Mesenchymal stem cell (in vitro differentiated cells and primary cell): ENCODE data around the gene PEF1.

ENCODE experiments used
- DNase-seq: peaks from one replicate; pipeline ENCODE4 v3.0.0-alpha.2; 2013
- H2AFZ ChIP-seq: one replicate; pipeline ENCODE4 v1.6.1; 2013; ENCODE audit warnings: low read depth, mild to moderate bottlenecking, control low read depth, inconsistent platforms, low read length, moderate library complexity
- H2AK5ac ChIP-seq: 2 replicates; pipeline ENCODE4 v1.6.1; 2013; ENCODE audit warnings: low read length, moderate library complexity, mild to moderate bottlenecking, inconsistent platforms; ENCODE audit not compliant: severe bottlenecking
- H2BK120ac ChIP-seq: one replicate; pipeline ENCODE4 v1.6.1; 2013; ENCODE audit warnings: low read depth, mild to moderate bottlenecking, inconsistent platforms, low read length, moderate library complexity
- H2BK12ac ChIP-seq, 2 experiments: one replicate each; pipeline ENCODE4 v1.6.1; 2013; ENCODE audit warnings: inconsistent platforms in 2 of 2, low read length in 2 of 2, mild to moderate bottlenecking in 2 of 2, moderate library complexity in 2 of 2, control low read depth in 1 of 2
- H2BK15ac ChIP-seq: one replicate; pipeline ENCODE4 v1.6.1; 2013; ENCODE audit warnings: mild to moderate bottlenecking, low read depth, inconsistent platforms; ENCODE audit not compliant: poor library complexity, severe bottlenecking
- H2BK5ac ChIP-seq: 2 replicates; pipeline ENCODE4 v1.6.1; 2013; ENCODE audit warnings: low read depth, mild to moderate bottlenecking, low read length, control low read depth, inconsistent platforms; ENCODE audit not compliant: poor library complexity, severe bottlenecking
- H3K14ac ChIP-seq, 2 experiments: one replicate each; pipeline ENCODE4 v1.6.1; 2013; ENCODE audit warnings: inconsistent platforms in 2 of 2, low read length in 2 of 2, control low read depth in 1 of 2, mild to moderate bottlenecking in 1 of 2, moderate library complexity in 1 of 2
- H3K18ac ChIP-seq, 2 experiments: one replicate each; pipeline ENCODE4 v1.6.1; 2013; ENCODE audit warnings: inconsistent platforms in 2 of 2, low read length in 2 of 2, control low read depth in 1 of 2, low read depth in 1 of 2, mild to moderate bottlenecking in 1 of 2
- H3K23ac ChIP-seq, 2 experiments: one replicate each; pipeline ENCODE4 v1.6.1; 2013; ENCODE audit warnings: inconsistent platforms in 2 of 2, low read length in 2 of 2, mild to moderate bottlenecking in 2 of 2, moderate library complexity in 2 of 2, control low read depth in 1 of 2
- H3K27ac ChIP-seq: 2 replicates; pipeline ENCODE4 v1.5.1; 2013; ENCODE audit warnings: mild to moderate bottlenecking, moderate library complexity, low read length, control low read depth, inconsistent platforms; ENCODE audit not compliant: poor library complexity, severe bottlenecking
- H3K27me3 ChIP-seq, 2 experiments: 2 replicates each; pipeline versions ENCODE4 v1.6.1 to v1.7.0; 2013; ENCODE audit warnings: low read length in 2 of 2, mild to moderate bottlenecking in 2 of 2, moderate library complexity in 2 of 2, control low read depth in 1 of 2, inconsistent platforms in 1 of 2; ENCODE audit not compliant: control insufficient read depth in 1 of 2, insufficient read depth in 1 of 2
- H3K36me3 ChIP-seq, 2 experiments: 2 replicates each; pipeline versions ENCODE4 v1.6.1 to v1.7.0; 2013; ENCODE audit warnings: low read length in 2 of 2, control low read depth in 1 of 2, inconsistent platforms in 1 of 2, low read depth in 1 of 2, mild to moderate bottlenecking in 1 of 2; ENCODE audit not compliant: insufficient read depth in 2 of 2, control insufficient read depth in 1 of 2
- H3K4ac ChIP-seq, 2 experiments: one replicate each; pipeline ENCODE4 v1.6.1; 2013; ENCODE audit warnings: inconsistent platforms in 2 of 2, low read length in 2 of 2, mild to moderate bottlenecking in 2 of 2, moderate library complexity in 2 of 2, control low read depth in 1 of 2, low read depth in 1 of 2
- H3K4me1 ChIP-seq: 2 replicates; pipeline ENCODE4 v1.6.1; 2013; ENCODE audit warnings: low read depth, low read length, control low read depth; ENCODE audit not compliant: control insufficient read depth, insufficient read depth
- H3K4me2 ChIP-seq: 2 replicates; pipeline ENCODE4 v1.6.1; 2013; ENCODE audit warnings: low read length, mild to moderate bottlenecking, inconsistent platforms; ENCODE audit not compliant: poor library complexity, severe bottlenecking
- H3K4me3 ChIP-seq, 2 experiments: 2 replicates each; pipeline versions ENCODE4 v1.5.1 to v1.7.0; 2013; ENCODE audit warnings: low read length in 2 of 2, mild to moderate bottlenecking in 2 of 2, control low read depth in 1 of 2, low read depth in 1 of 2; ENCODE audit not compliant: insufficient read depth in 1 of 2
- H3K79me1 ChIP-seq: replicated peaks from 2 replicates; pipeline ENCODE4 v1.6.1; 2013; ENCODE audit warnings: mild to moderate bottlenecking, control low read depth, low read length, inconsistent platforms; ENCODE audit not compliant: poor library complexity, severe bottlenecking
- H3K9ac ChIP-seq: 2 replicates; pipeline ENCODE4 v1.7.0; 2013; ENCODE audit warnings: mild to moderate bottlenecking, low read length, moderate library complexity
- H3K9me3 ChIP-seq: 2 replicates; pipeline ENCODE4 v1.7.0; 2013; ENCODE audit warnings: mild to moderate bottlenecking, low read length; ENCODE audit not compliant: control insufficient read depth
- H4K8ac ChIP-seq: one replicate; pipeline ENCODE4 v1.6.1; 2013; ENCODE audit warnings: inconsistent platforms, mild to moderate bottlenecking, low read length, moderate library complexity
- H4K91ac ChIP-seq: one replicate; pipeline ENCODE4 v1.6.1; 2013; ENCODE audit warnings: mild to moderate bottlenecking, low read length, inconsistent platforms
- WGBS: methylation state at CpG from one replicate; pipeline ENCODE4 v1.1.7; 2013; ENCODE audit warnings: mixed read lengths; 5-methylcytosine and 5-hydroxymethylcytosine counted together

The PEF1 gene

GRCh38 chr1:31663622-31664452 is 19.2 kb upstream of the PEF1 start:
- Histone ChIP-seq H3K4ac (no peak overlapping the region), H3K4me2 (no peak overlapping the region), H2BK5ac (no peak overlapping the region), H2AFZ (no peak overlapping the region), H2BK15ac (no peak overlapping the region), H3K9me3 (no peaks in the 10 kb centered on the region), H3K4me1 (peaks cover 20% of the 10 kb centered on the region), H3K14ac (no peak overlapping the region), H3K23ac (no peak overlapping the region), H3K9ac (no peak overlapping the region), H3K18ac (no peak overlapping the region), H4K91ac (peak overlapping the region; percentile 9), H4K8ac (no peak overlapping the region), H3K4me3 (no peak overlapping the region), H3K27ac (no peak overlapping the region), H3K27me3 (no peaks in the 10 kb centered on the region), H2BK120ac (no peak overlapping the region), H2AK5ac (peak overlapping the region; percentile 43), H3K36me3 (peaks cover 29 to 63% of the 10 kb centered on the region in 2 experiments), H3K79me1 (no peaks in the 10 kb centered on the region), H2BK12ac (peak overlapping the region in 1 of 2 experiments; percentile 56)
- peak; percentile 59 for DNase-seq
- 50% methylated on average over 9 of the region's 9 CpGs for WGBS

- Histone ChIP-seq H3K4me3 (no peak overlapping the region), H3K14ac (no peak overlapping the region), H3K27me3 (no peaks in the 10 kb centered on the region), H3K79me1 (no peaks in the 10 kb centered on the region), H2BK15ac (no peak overlapping the region), H2BK5ac (no peak overlapping the region), H3K9ac (no peak overlapping the region), H3K18ac (no peak overlapping the region), H2AFZ (no peak overlapping the region), H3K4me2 (no peak overlapping the region), H3K4ac (no peak overlapping the region), H2BK120ac (no peak overlapping the region), H3K9me3 (no peaks in the 10 kb centered on the region), H3K4me1 (peaks cover 23% of the 10 kb centered on the region), H3K27ac (no peak overlapping the region), H4K91ac (no peak overlapping the region), H3K36me3 (peaks cover 41 to 70% of the 10 kb centered on the region in 2 experiments), H2AK5ac (no peak overlapping the region), H4K8ac (no peak overlapping the region), H3K23ac (no peak overlapping the region), H2BK12ac (no peak overlapping the region)
- DNase-seq = no peak
- WGBS = 86% methylated on average over 12 of the region's 12 CpGs
These were observed 17.8 kb upstream of the PEF1 start for GRCh38 chr1:31662463-31662862.

GRCh38 chr1:31661856-31662255 is 17.2 kb upstream of the PEF1 start:
- no peak overlapping the region for H4K8ac ChIP-seq
- no peak for DNase-seq

GRCh38 chr1:31660871-31661455 is 16.3 kb upstream of the PEF1 start:
- Histone ChIP-seq H4K91ac (no peak overlapping the region), H3K23ac (no peak overlapping the region), H2BK12ac (no peak overlapping the region), H2AK5ac (no peak overlapping the region), H3K14ac (no peak overlapping the region), H3K4me3 (no peak overlapping the region), H3K4ac (no peak overlapping the region), H4K8ac (no peak overlapping the region), H3K9ac (no peak overlapping the region), H2AFZ (no peak overlapping the region), H3K36me3 (peaks cover 45 to 72% of the 10 kb centered on the region in 2 experiments), H3K4me2 (no peak overlapping the region), H3K18ac (no peak overlapping the region), H2BK15ac (no peak overlapping the region), H2BK120ac (no peak overlapping the region), H3K79me1 (no peaks in the 10 kb centered on the region), H3K27ac (no peak overlapping the region), H3K9me3 (no peaks in the 10 kb centered on the region), H3K4me1 (peaks cover 9% of the 10 kb centered on the region), H3K27me3 (no peaks in the 10 kb centered on the region), H2BK5ac (no peak overlapping the region)
- no peak for DNase-seq
- WGBS = 98% methylated on average over 4 of the region's 4 CpGs

More at GRCh38 chr1:31661856-31662255, 17.2 kb upstream of the PEF1 start:
- H3K79me1 ChIP-seq = no peaks in the 10 kb centered on the region
- H2AFZ ChIP-seq = no peak overlapping the region
- peaks cover 43 to 70% of the 10 kb centered on the region in 2 experiments for H3K36me3 ChIP-seq
- H3K4me1 ChIP-seq = peaks cover 17% of the 10 kb centered on the region
- no peak overlapping the region for H2BK12ac ChIP-seq
- H2BK5ac ChIP-seq = no peak overlapping the region
- no peak overlapping the region for H3K18ac ChIP-seq
- no peak overlapping the region for H2BK120ac ChIP-seq
- H3K4ac ChIP-seq = no peak overlapping the region
- no peak overlapping the region for H3K4me3 ChIP-seq
- H2AK5ac ChIP-seq = no peak overlapping the region
- H3K27me3 ChIP-seq = no peaks in the 10 kb centered on the region
- no peak overlapping the region for H2BK15ac ChIP-seq
- no peak overlapping the region for H4K91ac ChIP-seq
- no peak overlapping the region for H3K27ac ChIP-seq
- no peak overlapping the region for H3K4me2 ChIP-seq
- H3K23ac ChIP-seq = no peak overlapping the region
- H3K14ac ChIP-seq = no peak overlapping the region
- 93% methylated on average over 3 of the region's 6 CpGs for WGBS
- H3K9me3 ChIP-seq = no peaks in the 10 kb centered on the region
- H3K9ac ChIP-seq = no peak overlapping the region
